ENCODE data around the gene MAPKAPK2.

MAPKAPK2 gene

GRCh38 chr1:206685334-206685768, 646 bp downstream of the MAPKAPK2 start:
- Histone ChIP-seq H3K27ac (ENCODE audit: low read length) (peak overlapping the region; percentile 99), H3K9me3 (ENCODE audit: control insufficient read depth in 1 of 2, low read length in 2 of 2) (no peaks in the 10 kb centered on the region), H3K36me3 (ENCODE audit: control insufficient read depth in 1 of 2, insufficient read depth in 2 of 2, low read length in 2 of 2) (no peaks in the 10 kb centered on the region), H3K4me3 (ENCODE audit: low read depth in 1 of 2, low read length in 2 of 2) (peak overlapping the region; percentile 82 to 83), H3K27me3 (ENCODE audit: low read depth, low read length) (no peaks in the 10 kb centered on the region), H3K4me1 (ENCODE audit: control insufficient read depth in 1 of 2, insufficient read depth in 2 of 2, low read length in 2 of 2) (peaks cover 23 to 40% of the 10 kb centered on the region in 2 donors)

- Histone ChIP-seq H3K27me3 (ENCODE audit: low read depth, low read length) (no peaks in the 10 kb centered on the region), H3K4me1 (ENCODE audit: control insufficient read depth in 1 of 2, insufficient read depth in 2 of 2, low read length in 2 of 2) (peaks cover 27 to 45% of the 10 kb centered on the region in 2 donors), H3K9me3 (ENCODE audit: control insufficient read depth in 1 of 2, low read length in 2 of 2) (no peaks in the 10 kb centered on the region), H3K27ac (ENCODE audit: low read length) (peak overlapping the region; percentile 99), H3K36me3 (ENCODE audit: control insufficient read depth in 1 of 2, insufficient read depth in 2 of 2, low read length in 2 of 2) (no peaks in the 10 kb centered on the region), H3K4me3 (ENCODE audit: low read depth in 1 of 2, low read length in 2 of 2) (peak overlapping the region; percentile 82 to 83)
Observed at GRCh38 chr1:206685769-206686477, 1.2 kb downstream of the MAPKAPK2 start.

- Histone ChIP-seq H3K27me3 (ENCODE audit: low read depth, low read length) (no peaks in the 10 kb centered on the region), H3K9me3 (ENCODE audit: control insufficient read depth in 1 of 2, low read length in 2 of 2) (no peaks in the 10 kb centered on the region), H3K4me3 (ENCODE audit: low read depth in 1 of 2, low read length in 2 of 2) (peak overlapping the region; percentile 82 to 83), H3K36me3 (ENCODE audit: control insufficient read depth in 1 of 2, insufficient read depth in 2 of 2, low read length in 2 of 2) (no peaks in the 10 kb centered on the region), H3K27ac (ENCODE audit: low read length) (peak overlapping the region; percentile 99), H3K4me1 (ENCODE audit: control insufficient read depth in 1 of 2, insufficient read depth in 2 of 2, low read length in 2 of 2) (peaks cover 29 to 51% of the 10 kb centered on the region in 2 donors)
Observed at GRCh38 chr1:206686478-206687249, 2.0 kb downstream of the MAPKAPK2 start.

- Histone ChIP-seq H3K27ac (ENCODE audit: low read length) (peak overlapping the region; percentile 99), H3K4me1 (ENCODE audit: control insufficient read depth in 1 of 2, insufficient read depth in 2 of 2, low read length in 2 of 2) (peaks cover 37 to 59% of the 10 kb centered on the region in 2 donors), H3K27me3 (ENCODE audit: low read depth, low read length) (no peaks in the 10 kb centered on the region), H3K9me3 (ENCODE audit: control insufficient read depth in 1 of 2, low read length in 2 of 2) (no peaks in the 10 kb centered on the region), H3K4me3 (ENCODE audit: low read depth in 1 of 2, low read length in 2 of 2) (peak overlapping the region; percentile 82 to 83), H3K36me3 (ENCODE audit: control insufficient read depth in 1 of 2, insufficient read depth in 2 of 2, low read length in 2 of 2) (no peaks in the 10 kb centered on the region)
Observed at GRCh38 chr1:206687251-206687914, 2.7 kb downstream of the MAPKAPK2 start.

- Histone ChIP-seq H3K27ac (ENCODE audit: low read length) (peak overlapping the region; percentile 99), H3K9me3 (ENCODE audit: control insufficient read depth in 1 of 2, low read length in 2 of 2) (no peaks in the 10 kb centered on the region), H3K4me3 (ENCODE audit: low read depth in 1 of 2, low read length in 2 of 2) (peak overlapping the region; percentile 82 to 83), H3K36me3 (ENCODE audit: control insufficient read depth in 1 of 2, insufficient read depth in 2 of 2, low read length in 2 of 2) (no peaks in the 10 kb centered on the region), H3K4me1 (ENCODE audit: control insufficient read depth in 1 of 2, insufficient read depth in 2 of 2, low read length in 2 of 2) (peaks cover 43 to 64% of the 10 kb centered on the region in 2 donors), H3K27me3 (ENCODE audit: low read depth, low read length) (no peaks in the 10 kb centered on the region)
Observed at GRCh38 chr1:206687915-206688442, 3.3 kb downstream of the MAPKAPK2 start.

GRCh38 chr1:206690516-206690915, 5.8 kb downstream of the MAPKAPK2 start:
- Histone ChIP-seq H3K4me1 (ENCODE audit: control insufficient read depth in 1 of 2, insufficient read depth in 2 of 2, low read length in 2 of 2) (peaks cover 58 to 89% of the 10 kb centered on the region in 2 donors), H3K27me3 (ENCODE audit: low read depth, low read length) (no peaks in the 10 kb centered on the region), H3K4me3 (ENCODE audit: low read depth in 1 of 2, low read length in 2 of 2) (no peak overlapping the region), H3K27ac (ENCODE audit: low read length) (no peak overlapping the region), H3K36me3 (ENCODE audit: control insufficient read depth in 1 of 2, insufficient read depth in 2 of 2, low read length in 2 of 2) (peaks cover 0 to 3% of the 10 kb centered on the region in 2 donors), H3K9me3 (ENCODE audit: control insufficient read depth in 1 of 2, low read length in 2 of 2) (no peaks in the 10 kb centered on the region)

GRCh38 chr1:206691604-206692003, 6.9 kb downstream of the MAPKAPK2 start:
- no peaks in the 10 kb centered on the region for H3K27me3 ChIP-seq (ENCODE audit: low read depth, low read length)
- H3K36me3 ChIP-seq (ENCODE audit: control insufficient read depth in 1 of 2, insufficient read depth in 2 of 2, low read length in 2 of 2), result peaks cover 0 to 3% of the 10 kb centered on the region in 2 donors
- H3K4me1 ChIP-seq (ENCODE audit: control insufficient read depth in 1 of 2, insufficient read depth in 2 of 2, low read length in 2 of 2), result peaks cover 57 to 96% of the 10 kb centered on the region in 2 donors
- H3K4me3 ChIP-seq (ENCODE audit: low read depth in 1 of 2, low read length in 2 of 2), result peak overlapping the region in 1 of 2 donors; percentile 20
- H3K27ac ChIP-seq (ENCODE audit: low read length), result peak overlapping the region; percentile 82
- H3K9me3 ChIP-seq (ENCODE audit: control insufficient read depth in 1 of 2, low read length in 2 of 2), result no peaks in the 10 kb centered on the region

- H3K4me3 ChIP-seq (ENCODE audit: low read depth in 1 of 2, low read length in 2 of 2), result peak overlapping the region; percentile 24 to 44
- H3K36me3 ChIP-seq (ENCODE audit: control insufficient read depth in 1 of 2, insufficient read depth in 2 of 2, low read length in 2 of 2), result peaks cover 0 to 7% of the 10 kb centered on the region in 2 donors
- no peaks in the 10 kb centered on the region for H3K27me3 ChIP-seq (ENCODE audit: low read depth, low read length)
- H3K9me3 ChIP-seq (ENCODE audit: control insufficient read depth in 1 of 2, low read length in 2 of 2), result no peaks in the 10 kb centered on the region
- H3K27ac ChIP-seq (ENCODE audit: low read length), result peak overlapping the region; percentile 82
- H3K4me1 ChIP-seq (ENCODE audit: control insufficient read depth in 1 of 2, insufficient read depth in 2 of 2, low read length in 2 of 2), result peaks cover 52 to 96% of the 10 kb centered on the region in 2 donors
Observed at GRCh38 chr1:206693029-206693428, 8.3 kb downstream of the MAPKAPK2 start.

- H3K27ac ChIP-seq (ENCODE audit: low read length), result peak overlapping the region; percentile 82
- H3K4me3 ChIP-seq (ENCODE audit: low read depth in 1 of 2, low read length in 2 of 2), result peak overlapping the region; percentile 24 to 44
Observed at GRCh38 chr1:206693592-206693991, 8.9 kb downstream of the MAPKAPK2 start.

GRCh38 chr1:206694171-206695124, 9.7 kb downstream of the MAPKAPK2 start:
- Histone ChIP-seq H3K9me3 (ENCODE audit: control insufficient read depth in 1 of 2, low read length in 2 of 2) (no peaks in the 10 kb centered on the region), H3K4me3 (ENCODE audit: low read depth in 1 of 2, low read length in 2 of 2) (no peak overlapping the region), H3K4me1 (ENCODE audit: control insufficient read depth in 1 of 2, insufficient read depth in 2 of 2, low read length in 2 of 2) (peaks cover 48 to 95% of the 10 kb centered on the region in 2 donors), H3K36me3 (ENCODE audit: control insufficient read depth in 1 of 2, insufficient read depth in 2 of 2, low read length in 2 of 2) (peaks cover 0 to 10% of the 10 kb centered on the region in 2 donors), H3K27me3 (ENCODE audit: low read depth, low read length) (no peaks in the 10 kb centered on the region), H3K27ac (ENCODE audit: low read length) (peak overlapping the region; percentile 82)

More at GRCh38 chr1:206693592-206693991, 8.9 kb downstream of the MAPKAPK2 start:
- Histone ChIP-seq H3K27me3 (ENCODE audit: low read depth, low read length) (no peaks in the 10 kb centered on the region), H3K36me3 (ENCODE audit: control insufficient read depth in 1 of 2, insufficient read depth in 2 of 2, low read length in 2 of 2) (peaks cover 0 to 10% of the 10 kb centered on the region in 2 donors), H3K4me1 (ENCODE audit: control insufficient read depth in 1 of 2, insufficient read depth in 2 of 2, low read length in 2 of 2) (peaks cover 48 to 97% of the 10 kb centered on the region in 2 donors), H3K9me3 (ENCODE audit: control insufficient read depth in 1 of 2, low read length in 2 of 2) (no peaks in the 10 kb centered on the region)

Measured in muscle layer of duodenum (tissue), 2 donors.